HG02885 (cell line): ENCODE measurements around the gene LYRM2.
"Not testable (repeated sequence)": the region's sequence is repeated elsewhere in the genome, so short reads cannot be mapped to it uniquely, and the experiment has no call there.

Experiments used
- ATAC-seq: cut with Tn5 transposase; IDR thresholded peaks from one replicate; pipeline ENCODE4 v1.9.1; 2021; ENCODE audit warnings: mild to moderate bottlenecking; ENCODE audit not compliant: unreplicated experiment, poor library complexity

Gene LYRM2

GRCh38 chr6:89650579-89650978, 12.0 kb upstream of the LYRM2 start:
- ATAC-seq, result no peak

- no peak for ATAC-seq
Measured at GRCh38 chr6:89649682-89650081, 11.1 kb upstream of the LYRM2 start.

- no peak for ATAC-seq
Measured at GRCh38 chr6:89644864-89645263, 6.3 kb upstream of the LYRM2 start.

- no peak for ATAC-seq
Measured at GRCh38 chr6:89643406-89643805, 4.9 kb upstream of the LYRM2 start.

- no peak for ATAC-seq
Measured at GRCh38 chr6:89642956-89643355, 4.4 kb upstream of the LYRM2 start.

GRCh38 chr6:89641581-89641980, 3.0 kb upstream of the LYRM2 start:
- ATAC-seq, result not testable (repeated sequence)

- no peak for ATAC-seq
Measured at GRCh38 chr6:89640804-89641203, 2.3 kb upstream of the LYRM2 start.

GRCh38 chr6:89637960-89638319, 607 bp downstream of the LYRM2 start:
- peak; percentile 2 for ATAC-seq

- ATAC-seq, result not testable (repeated sequence)
Measured at GRCh38 chr6:89636412-89636811, 2.1 kb downstream of the LYRM2 start.

- no peak for ATAC-seq
Measured at GRCh38 chr6:89630488-89630887, 8.1 kb downstream of the LYRM2 start.

GRCh38 chr6:89623749-89624148, 14.8 kb downstream of the LYRM2 start:
- ATAC-seq, result no peak

- ATAC-seq, result no peak
Measured at GRCh38 chr6:89619567-89619966, 19.0 kb downstream of the LYRM2 start.

- no peak for ATAC-seq
Measured at GRCh38 chr6:89618026-89618425, 20.5 kb downstream of the LYRM2 start.

GRCh38 chr6:89616531-89616930, 22.0 kb downstream of the LYRM2 start:
- ATAC-seq, result no peak

GRCh38 chr6:89615882-89616281, 22.7 kb downstream of the LYRM2 start:
- ATAC-seq, result no peak

GRCh38 chr6:89613790-89614189, 24.8 kb downstream of the LYRM2 start:
- no peak for ATAC-seq

GRCh38 chr6:89612121-89612520, 26.4 kb downstream of the LYRM2 start:
- ATAC-seq, result no peak

GRCh38 chr6:89611666-89612065, 26.9 kb downstream of the LYRM2 start:
- no peak for ATAC-seq

GRCh38 chr6:89610149-89610642, 28.4 kb downstream of the LYRM2 start:
- ATAC-seq, result peak; percentile 83

- no peak for ATAC-seq
Measured at GRCh38 chr6:89605861-89606260, 32.7 kb downstream of the LYRM2 start.

- ATAC-seq, result no peak
Measured at GRCh38 chr6:89604653-89605052, 33.9 kb downstream of the LYRM2 start.

- no peak for ATAC-seq
Measured at GRCh38 chr6:89602166-89602565, 36.4 kb downstream of the LYRM2 start.

- no peak for ATAC-seq
Measured at GRCh38 chr6:89599727-89600126, 38.8 kb downstream of the LYRM2 start.
